GM18867 (cell line): Measurements from ENCODE around the gene GMIP.
"Not testable (repeated sequence)": the region's sequence is repeated elsewhere in the genome, so short reads cannot be mapped to it uniquely, and the experiment has no call there.

ENCODE experiments used
- ATAC-seq: cut with Tn5 transposase; IDR thresholded peaks from one replicate; pipeline ENCODE4 v1.9.1; 2021; ENCODE audit warnings: mild to moderate bottlenecking, moderate library complexity; ENCODE audit not compliant: unreplicated experiment

GMIP gene

GRCh38 chr19:19610376-19611202 lies 32.9 kb downstream of the GMIP start:
- no peak for ATAC-seq

GRCh38 chr19:19606686-19607085 lies 36.8 kb downstream of the GMIP start:
- ATAC-seq = not testable (repeated sequence)

- ATAC-seq = no peak
Measured at GRCh38 chr19:19606021-19606420, 37.4 kb downstream of the GMIP start.

GRCh38 chr19:19602713-19603324 lies 40.6 kb downstream of the GMIP start:
- ATAC-seq = no peak

DNA sequence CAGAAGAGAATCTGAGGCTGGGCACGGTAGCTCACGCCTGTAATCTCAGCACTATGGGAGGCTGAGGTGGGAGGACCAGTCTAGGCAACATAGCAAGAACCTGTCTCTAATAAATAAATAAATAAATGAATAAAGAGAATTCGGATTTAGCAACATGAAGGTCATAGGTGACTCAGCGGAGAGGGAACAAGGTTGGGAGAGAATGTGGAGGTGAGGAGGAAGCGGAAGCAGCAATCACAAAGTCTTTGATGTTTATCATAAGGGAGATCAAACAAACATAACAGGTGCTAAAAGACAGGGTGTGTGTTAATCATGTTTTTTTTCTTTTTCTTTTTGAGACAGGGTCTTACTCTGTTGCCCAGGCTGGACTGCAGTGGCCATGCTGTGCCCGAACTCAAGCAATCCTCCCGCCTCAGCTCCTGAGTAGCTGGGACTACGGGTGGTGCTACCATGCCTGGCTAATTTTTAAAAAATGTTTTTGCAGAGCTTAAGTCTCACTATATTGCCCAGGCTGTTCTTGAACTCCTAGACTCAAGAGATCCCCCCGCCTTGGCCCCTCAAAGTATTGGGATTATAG lies 41.2 kb downstream of the GMIP start:
- no peak for ATAC-seq

GRCh38 chr19:19600793-19601330 lies 42.6 kb downstream of the GMIP start:
- no peak for ATAC-seq

DNA sequence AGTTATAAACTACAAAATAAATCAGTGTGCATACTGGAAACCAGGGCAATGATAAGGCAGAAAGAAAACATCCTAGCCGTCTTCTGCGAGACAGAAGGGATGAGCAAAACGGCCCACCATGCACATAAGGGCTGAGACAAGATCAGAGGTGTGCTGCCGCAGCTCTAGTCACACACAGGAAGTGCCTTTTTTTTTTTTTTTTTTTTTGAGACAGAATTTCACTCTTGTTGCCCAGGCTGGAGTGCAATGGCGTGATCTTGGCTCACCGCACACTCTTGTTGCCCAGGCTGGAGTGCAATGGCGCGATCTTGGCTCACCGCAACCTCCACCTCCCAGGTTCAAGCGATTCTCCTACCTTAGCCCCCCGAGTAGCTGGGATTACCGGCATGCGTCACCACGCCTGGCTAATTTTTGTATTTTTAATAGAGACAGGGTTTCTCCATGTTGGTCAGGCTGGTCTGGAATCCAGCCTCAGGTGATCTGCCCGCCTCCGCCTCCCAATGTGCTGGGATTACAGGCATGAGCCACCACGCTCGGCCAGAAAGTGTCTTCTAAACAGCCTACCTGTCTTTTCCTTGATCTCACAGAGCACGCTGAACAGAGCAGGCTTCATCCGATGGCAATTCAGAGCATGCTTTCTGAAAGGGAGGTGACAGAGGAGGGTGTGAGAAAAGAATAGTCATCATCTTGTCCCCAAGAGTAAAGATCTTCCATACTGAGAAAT lies 44.6 kb downstream of the GMIP start:
- ATAC-seq = peak; percentile 40

GRCh38 chr19:19597809-19598306 lies 45.6 kb downstream of the GMIP start:
- ATAC-seq = peak; percentile 59

DNA sequence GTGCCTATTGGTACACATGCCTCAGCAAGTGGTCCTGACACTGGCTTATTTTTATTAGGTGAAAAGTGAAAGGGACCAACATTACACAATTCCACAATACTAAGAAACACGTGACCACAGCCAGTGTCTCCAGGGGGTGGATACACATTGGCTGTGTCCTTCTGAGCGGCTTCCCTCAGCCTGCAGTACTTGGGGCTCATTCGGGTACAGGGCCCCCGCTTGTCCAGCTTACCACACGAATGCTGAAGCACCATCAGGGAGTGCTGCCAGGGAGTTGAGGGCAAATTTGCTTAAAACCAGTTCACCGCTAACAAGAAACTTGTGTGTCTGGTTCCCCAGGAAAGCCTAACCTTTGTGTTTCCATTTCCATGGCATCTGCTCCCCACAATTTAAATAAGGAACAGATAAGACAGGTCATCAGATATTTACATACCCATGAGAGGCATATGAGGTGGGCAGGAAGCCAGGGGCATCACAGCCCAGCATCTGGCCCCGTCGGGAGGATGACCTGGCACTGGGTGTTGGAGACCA lies 48.2 kb downstream of the GMIP start:
- no peak for ATAC-seq

- no peak for ATAC-seq
Measured at GRCh38 chr19:19594381-19594780, 49.1 kb downstream of the GMIP start.

GRCh38 chr19:19592690-19593089 lies 50.8 kb downstream of the GMIP start:
- ATAC-seq = no peak

- peak; percentile 64 for ATAC-seq
Measured at GRCh38 chr19:19591133-19591825, 52.2 kb downstream of the GMIP start.

GRCh38 chr19:19588546-19588945 lies 54.9 kb downstream of the GMIP start:
- ATAC-seq = no peak

DNA sequence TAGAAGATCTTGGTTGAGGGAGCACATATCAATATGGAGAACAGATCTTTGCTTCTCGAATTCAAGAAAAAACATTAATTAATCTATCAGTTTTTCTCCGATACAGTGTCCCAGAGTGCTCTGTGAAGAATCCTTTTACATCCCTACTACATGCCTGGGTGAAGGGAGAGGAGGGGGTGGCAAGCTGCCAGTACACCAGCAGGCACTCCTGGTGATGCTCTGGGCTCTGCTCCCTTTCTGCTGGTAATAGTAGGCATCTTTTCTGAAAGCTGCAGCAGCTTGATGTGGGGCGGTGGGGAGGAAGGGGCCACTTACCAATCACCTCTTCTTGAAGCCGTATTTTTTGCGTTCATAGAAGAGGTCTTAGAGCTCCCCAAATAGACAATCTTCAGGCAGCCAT lies 55.7 kb downstream of the GMIP start:
- ATAC-seq = no peak

GRCh38 chr19:19584356-19584755 lies 59.1 kb downstream of the GMIP start:
- ATAC-seq = no peak

- no peak for ATAC-seq
Measured at GRCh38 chr19:19582471-19582870, 61.0 kb downstream of the GMIP start.

DNA sequence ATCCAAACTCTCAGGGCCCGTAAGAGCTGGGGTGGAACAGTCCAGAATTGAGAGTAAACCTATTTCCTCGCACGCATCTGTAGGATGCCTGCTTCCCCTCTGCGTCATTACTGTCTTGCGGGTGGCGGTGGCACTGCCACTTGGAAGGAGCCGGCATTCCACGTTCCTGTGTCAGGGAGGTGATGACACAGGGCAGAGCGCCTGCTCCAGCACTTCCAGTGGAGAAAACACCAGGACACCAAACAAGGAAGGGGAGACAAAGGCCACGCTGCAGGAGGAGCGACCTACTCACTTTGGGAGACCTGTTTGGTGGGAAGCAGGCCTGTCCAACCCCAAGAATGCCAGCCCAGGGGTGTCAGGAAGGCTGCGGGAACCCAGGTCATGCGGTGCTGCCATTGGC lies 62.1 kb downstream of the GMIP start:
- no peak for ATAC-seq

- no peak for ATAC-seq
Measured at GRCh38 chr19:19580418-19580817, 63.0 kb downstream of the GMIP start.

GRCh38 chr19:19579533-19580361 lies 63.7 kb downstream of the GMIP start:
- ATAC-seq = no peak
